Peyer's patch (tissue), 4 donors: ENCODE results near the gene PGBD2.

Source experiments
- CTCF ChIP-seq, 6 experiments: fragments of 450-650 bp in 4 of 6; fragments of 200-600 bp in 2 of 6; sonication (generic) in 1 of 6; IDR thresholded peaks; one replicate each; pipeline ENCODE4 v1.5.1; 2017 to 2019; ENCODE audit warnings: antibody characterized with exemption in 6 of 6, mild to moderate bottlenecking in 3 of 6, moderate library complexity in 1 of 6
- POLR2A ChIP-seq, 2 donors: fragments of 450-650 bp; IDR thresholded peaks; one replicate each; pipeline ENCODE4 v1.5.1; 2017; ENCODE audit warnings: antibody characterized with exemption in 2 of 2, mild to moderate bottlenecking in 2 of 2, moderate library complexity in 2 of 2

DNA sequence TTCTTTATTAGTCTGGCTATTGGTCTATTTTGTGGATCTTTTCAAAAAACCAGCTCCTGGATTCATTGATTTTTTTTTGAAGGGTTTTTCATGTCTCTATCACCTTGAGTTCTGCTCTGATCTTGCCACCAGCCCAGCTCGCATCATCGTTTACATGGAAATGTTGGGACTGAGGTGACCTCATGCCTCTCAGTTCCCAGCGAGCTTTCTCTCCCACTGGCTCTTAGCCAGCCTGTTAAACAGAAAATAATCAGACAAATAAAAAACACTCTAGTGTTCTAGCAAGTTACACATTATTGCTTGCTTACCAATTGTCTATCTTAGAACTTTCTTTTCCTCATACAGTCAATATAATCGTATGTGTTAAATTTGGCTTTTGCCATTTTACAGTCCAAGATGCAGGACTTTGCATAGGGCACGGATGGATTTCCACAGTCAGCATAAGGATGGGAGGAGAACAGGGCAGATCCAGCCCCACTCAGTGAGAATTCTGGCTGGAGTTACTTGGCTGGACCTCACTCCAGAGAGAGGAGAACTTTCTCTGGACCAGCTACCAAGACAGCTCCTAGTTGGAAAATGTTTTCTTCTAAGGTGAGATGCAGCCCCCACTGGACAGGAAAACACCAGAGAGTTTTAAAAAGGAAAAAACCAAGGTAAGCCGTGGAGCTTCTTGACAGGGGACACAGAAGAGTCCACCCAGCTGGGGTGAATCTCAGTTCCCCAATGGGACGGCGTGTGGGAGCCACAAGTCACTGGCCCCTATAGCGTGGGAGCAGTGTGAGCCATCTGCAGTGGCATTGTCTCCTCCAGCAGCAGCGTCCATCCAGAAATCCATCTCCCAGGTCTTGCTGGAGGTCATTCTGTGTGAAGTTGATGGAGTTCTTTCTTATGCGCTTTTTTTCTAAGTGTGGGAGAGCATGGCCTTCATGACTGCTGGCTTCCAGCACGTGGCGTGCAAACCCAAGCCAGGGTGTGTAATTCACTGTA is 17.6 kb downstream of the PGBD2 start:
- TF ChIP-seq CTCF (IDR thresholded peaks at IDR 0.05) (no peak), POLR2A (IDR thresholded peaks at IDR 0.05) (no peak)
